Activated naive CD4-positive, alpha-beta T cell (primary cell): ENCODE results near the gene GLT8D1.

ENCODE experiments used
- DNase-seq, 4 experiments: peaks; one replicate each; lab custom pipeline; 2025; lab: John Stamatoyannopoulos, UW

The GLT8D1 gene

DNA sequence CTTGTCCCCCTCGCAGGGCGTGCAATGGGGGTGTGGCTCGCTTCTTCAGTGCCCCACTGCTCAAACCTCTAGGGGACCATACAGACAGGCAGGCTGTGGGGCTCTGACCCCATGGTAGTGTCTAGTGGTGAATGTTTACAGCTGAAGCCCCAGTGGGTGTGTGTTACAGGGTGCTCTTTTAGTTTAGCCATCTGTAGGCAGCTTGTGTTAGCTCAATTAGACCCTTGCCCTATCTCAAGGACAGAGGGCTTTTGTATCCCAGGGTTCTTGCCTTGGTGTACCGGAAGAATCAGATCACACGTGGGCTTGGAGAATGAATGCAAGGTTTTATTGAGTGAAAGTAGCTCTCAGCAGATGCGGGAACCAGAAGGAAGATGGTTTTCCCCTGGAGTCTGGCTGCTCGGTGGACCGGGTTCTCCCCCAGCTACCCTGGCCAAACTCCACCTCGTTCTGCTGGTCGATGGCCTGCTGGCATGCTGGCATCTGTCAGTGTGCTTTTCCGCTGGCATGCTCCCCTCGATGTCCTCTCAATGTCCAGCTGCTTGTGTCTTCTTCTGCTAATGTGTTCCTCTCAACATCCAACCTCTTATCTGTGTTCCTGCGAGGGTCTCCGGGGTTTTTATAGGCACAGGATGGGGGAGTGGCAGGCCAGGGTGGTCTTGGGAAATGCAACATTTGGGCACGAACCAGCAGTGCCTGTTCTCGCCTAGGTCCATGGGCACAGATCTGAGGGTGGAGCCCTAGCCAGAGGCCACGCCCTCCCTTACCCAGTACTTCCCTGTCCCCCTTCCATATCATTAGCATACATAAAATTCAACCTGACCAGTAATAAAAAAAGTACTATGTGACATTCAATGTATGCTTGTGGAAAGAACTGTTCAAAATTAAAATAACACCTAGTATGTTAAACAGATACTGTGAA is 7.0 kb upstream of the GLT8D1 start:
- DNase-seq, result no peak

DNA sequence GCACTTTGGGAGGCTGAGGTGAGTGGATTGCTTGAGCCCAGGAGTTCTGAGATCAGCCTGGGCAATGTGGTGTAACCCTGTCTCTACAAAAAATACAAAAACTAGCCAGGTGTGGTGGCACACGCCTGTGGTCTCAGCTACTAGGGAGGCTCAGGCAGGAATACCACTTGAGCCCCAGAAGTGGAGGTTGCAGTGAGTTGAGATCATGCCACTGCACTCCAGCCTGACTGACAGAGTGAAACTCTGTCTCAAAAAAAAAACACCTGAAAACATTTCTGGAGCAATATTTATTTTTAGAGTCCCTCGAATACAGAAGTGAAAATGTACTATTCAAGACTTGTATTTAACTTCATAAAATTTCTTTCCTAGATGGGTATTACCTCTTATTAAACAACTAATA is 4.9 kb upstream of the GLT8D1 start:
- no peak for DNase-seq

GRCh38 chr3:52707585-52707984 is 2.0 kb upstream of the GLT8D1 start:
- no peak for DNase-seq

DNA sequence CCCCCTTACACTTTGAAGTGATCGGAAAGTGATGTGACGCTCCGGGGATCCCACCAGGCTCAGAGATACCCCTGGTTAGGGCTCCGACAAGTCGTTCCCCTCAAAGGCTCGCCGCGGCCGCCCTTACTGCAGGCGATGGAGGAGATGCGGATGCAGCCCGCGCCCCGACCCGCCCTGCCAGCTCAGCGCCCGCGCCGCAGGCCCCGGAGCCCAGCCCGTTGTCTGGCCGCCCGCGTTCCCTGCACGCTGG is 228 bp downstream of the GLT8D1 start:
- DNase-seq, result peak in 1 of 4 experiments; percentile 55

DNA sequence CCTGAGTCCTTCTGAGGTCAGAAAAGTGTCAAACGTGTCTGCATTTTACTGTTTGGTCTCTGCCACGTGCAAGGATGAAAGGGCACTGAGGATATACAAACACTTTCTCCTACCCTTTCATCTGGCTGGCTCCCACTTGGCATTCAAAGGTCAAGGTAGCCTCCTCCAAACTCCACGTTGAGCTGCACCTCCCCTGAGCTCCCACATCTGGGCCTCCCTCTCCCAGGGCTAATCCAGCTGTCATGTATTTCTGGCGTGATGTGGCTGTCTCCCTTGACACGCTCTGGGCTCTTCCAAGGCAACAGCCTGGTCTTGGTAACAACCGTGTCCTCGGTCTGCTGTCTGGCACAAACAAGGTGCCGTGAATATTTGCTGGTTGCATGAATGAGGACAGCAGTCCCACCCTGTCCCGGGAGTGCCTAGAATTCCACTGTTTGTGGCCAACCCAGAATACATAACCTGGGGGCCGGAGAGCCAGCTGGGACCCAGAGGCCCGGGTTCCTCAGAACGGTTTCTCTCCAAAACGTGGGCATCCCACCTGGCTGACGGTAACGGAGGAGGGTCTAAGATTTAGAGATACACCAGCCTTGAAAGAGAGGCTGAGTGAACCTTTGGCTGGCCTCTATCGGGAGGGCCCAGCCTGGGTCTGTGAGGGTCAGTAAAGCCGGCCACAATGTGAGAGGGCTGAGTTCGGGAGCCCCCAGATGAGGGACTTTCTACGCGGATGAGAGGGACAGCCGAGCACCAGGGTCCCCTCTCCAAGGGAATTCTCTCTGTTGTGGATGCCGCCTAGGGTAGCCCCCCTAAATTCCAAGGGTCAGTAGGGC is 767 bp downstream of the GLT8D1 start:
- DNase-seq, result no peak

GRCh38 chr3:52703341-52703740 is 2.2 kb downstream of the GLT8D1 start:
- no peak for DNase-seq

- DNase-seq, result no peak
Measured at GRCh38 chr3:52697632-52697965, 8.0 kb downstream of the GLT8D1 start.

DNA sequence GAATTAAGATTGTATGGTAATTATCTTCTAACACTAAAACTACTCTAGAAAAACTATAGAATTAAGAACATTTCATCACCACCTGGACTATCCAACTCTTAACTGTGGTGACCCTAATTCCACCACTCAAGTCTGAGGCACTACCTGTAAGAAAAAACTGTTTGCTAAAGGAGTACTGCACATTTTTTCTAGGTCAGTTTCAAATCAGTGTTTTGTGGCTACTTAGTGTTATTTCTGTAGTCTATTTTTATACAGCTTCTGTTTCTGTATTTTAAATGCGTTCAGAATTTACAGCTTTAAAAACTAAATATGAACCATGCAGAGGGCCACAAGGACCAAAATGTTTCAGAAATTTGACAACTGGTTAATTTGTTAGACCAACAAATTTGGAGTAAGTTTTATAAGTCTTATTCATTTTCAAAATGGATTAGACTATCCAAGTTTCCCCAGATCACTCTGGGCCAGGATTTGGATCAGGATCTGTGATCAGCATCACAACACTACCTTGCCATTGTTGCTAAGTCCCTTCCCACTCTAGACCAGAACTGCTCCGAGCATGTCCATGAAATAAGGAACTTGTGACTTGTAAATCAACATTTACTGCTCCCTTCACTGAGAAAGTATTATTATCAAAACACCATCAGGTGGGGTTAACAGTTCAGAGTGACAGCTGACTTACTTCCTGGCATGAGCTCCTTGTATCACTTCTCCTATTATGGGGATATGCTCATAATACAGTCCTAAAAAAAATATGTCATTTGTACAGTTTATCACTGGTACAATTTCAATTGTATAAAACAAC is 8.6 kb downstream of the GLT8D1 start:
- no peak for DNase-seq

DNA sequence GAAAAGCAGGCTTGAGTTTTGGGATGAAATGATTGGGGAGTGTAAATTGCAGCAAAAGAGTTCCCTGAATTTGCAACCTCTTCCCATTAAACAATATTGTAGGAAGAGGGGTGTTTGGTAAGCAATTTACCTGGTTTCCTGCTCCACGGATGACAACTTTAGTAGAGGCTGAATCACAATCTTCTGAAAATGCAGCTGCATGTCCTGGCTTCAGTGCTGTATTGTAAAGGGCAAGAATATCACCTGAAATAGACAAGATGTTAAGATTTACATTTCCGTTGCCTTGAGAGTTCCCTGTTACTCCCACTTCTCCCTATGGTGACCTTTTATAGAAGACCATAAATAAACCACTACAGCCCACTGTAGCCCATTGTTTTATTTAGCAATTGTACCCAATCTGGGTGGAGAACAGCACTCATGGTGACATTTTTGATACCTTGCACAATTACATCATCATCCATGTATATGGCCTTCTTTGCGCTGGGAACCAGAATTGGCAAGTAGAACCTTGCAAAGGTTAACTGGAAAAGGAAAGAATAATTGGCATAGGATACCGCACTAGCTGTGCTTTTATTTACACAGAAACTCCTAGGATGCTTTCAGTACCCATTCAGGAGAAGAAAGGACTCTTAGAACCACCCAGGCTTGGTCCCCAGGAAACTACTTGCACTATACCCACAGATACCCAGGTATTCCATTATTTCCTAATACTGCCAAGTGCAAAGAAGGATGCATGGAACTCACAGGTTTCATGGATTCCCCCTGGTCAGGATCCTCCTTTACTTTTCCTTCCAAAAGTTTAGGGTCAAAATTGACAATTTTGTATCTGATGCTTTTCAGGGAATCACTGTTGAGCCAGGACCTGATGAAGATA is 9.6 kb downstream of the GLT8D1 start:
- no peak for DNase-seq

GRCh38 chr3:52694528-52695189 is 10.9 kb downstream of the GLT8D1 start:
- no peak for DNase-seq

DNA sequence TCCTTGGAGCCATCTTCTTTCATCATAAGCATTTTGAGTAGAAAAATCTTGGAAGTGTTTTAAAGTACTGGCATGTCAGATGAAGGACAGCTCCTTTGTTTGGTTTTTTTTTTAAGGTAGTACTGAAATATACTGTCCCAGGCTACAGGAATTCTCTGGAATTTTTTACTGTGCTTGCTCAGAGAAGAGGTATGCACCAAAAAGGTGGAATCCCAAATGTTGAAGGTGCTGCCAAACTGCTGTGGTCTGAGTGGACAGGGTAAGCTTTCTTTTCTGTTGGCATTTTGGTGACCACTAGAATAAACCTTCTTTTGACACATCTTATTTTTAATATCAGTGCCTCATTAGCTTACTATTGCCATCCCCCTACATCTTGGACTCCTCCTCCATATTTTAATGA is 12.5 kb downstream of the GLT8D1 start:
- DNase-seq, result no peak

- DNase-seq, result no peak
Measured at GRCh38 chr3:52690560-52690959, 15.0 kb downstream of the GLT8D1 start.

DNA sequence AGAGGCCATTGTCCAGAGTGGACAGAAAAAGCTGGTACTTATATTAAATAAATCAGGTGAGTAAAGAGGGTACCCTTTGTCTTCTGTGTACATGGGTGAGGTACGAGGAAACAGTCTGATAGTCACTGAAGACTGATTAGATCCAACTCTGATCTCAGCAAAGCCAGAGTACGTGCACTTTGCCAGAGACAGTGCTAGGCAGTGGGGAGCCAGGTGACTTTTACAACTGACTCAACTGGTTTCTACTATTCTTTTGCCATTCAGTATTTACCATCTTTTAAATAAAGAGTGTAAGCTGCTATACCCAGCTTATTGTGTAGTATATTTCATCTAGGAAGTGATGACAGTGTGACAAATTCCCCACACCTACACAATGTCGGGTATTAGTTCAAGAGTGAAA is 16.4 kb downstream of the GLT8D1 start:
- DNase-seq, result no peak

DNA sequence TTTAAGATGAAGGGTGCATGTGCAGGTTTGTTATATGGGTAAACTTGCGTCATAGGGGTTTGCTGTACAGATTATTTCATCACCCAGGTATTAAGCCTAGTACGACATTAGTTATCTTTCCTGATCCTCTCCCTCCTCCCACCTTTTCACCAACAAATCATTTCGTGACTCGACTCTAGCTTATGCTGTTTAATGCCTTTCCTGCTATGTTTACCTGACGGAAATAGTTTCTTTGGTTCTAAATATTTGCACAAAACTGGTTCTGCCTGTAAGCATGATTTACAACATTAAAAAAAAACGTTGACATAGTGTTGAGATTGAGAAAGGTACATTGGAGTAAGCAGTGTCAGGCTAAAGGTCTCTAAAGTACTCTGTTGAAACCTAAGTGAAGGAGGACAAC is 17.3 kb downstream of the GLT8D1 start:
- DNase-seq, result no peak

DNA sequence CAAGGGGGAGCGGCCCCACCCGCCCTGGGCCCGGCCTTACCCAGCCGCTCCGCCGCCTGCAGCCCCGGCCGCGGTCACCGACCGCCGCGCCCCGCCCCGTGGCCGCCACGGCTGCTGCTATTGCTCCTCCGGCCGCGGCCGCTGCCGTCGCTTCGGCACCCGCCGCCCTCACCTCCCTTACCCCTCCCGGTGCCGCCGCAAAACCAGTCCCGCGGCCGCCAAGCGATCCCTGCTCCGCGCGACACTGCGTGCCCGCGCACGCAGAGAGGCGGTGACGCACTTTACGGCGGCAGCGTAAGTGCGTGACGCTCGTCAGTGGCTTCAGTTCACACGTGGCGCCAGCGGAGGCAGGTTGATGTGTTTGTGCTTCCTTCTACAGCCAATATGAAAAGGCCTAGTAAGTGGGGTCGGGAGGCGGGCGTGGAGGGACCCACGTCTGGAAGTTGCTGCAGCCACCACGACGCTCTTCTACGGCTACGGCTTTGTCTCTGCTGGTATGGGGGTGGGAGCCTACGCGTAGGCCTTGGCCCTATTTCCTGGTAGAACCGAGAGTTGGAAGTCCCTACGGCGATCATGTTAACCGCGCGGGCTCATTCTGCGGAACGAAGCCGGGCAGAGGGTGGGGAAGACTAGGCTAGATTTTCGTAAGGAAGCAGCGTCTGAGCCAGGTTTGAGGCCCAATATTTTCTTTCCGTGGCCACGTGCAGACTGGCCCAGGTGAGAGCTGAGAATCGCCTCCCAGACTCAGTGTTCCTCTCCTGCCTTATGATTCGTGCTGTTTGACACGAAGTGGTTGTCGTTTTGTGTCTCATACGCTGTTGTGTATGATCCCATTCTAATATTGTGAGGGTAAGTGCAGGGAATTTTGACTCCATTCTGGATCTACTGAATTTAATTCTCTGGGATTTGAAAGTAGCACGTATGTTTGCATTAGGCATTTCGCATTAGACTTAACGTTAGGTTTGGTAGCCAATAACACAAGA is 19.6 kb downstream of the GLT8D1 start, which contains the start of the genes GNL3 and PBRM1:
Gene GNL3 (plus strand): TSS at position 324 of the 983 bp plus-strand sequence. CDS start 61 bp downstream, at position 385.
Gene PBRM1 (minus strand): TSS at position 205 of the 983 bp plus-strand sequence.
- DNase-seq, result peak; percentile 74 to 88 (median 79)

DNA sequence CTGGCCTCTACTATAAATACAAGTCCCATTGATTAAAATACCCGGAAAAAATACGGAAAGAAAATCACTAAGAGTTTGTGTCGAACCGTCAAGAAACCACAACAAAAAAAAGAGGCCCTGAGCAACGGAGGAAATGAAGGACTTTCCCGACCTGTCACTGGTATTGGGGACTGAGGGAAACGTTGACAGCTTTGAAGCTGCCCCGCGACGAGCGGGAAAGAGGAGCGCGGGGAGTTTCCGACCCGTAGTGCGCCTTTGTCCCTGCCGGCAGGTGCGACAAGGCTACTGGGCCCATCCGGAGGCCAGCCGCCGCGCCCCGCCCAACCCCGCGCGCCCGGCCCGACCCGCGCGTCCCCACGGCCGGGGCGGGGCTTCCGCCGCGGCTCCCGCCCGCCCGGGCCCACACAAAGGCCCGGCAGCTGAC is 20.3 kb downstream of the GLT8D1 start:
- DNase-seq, result peak; percentile 39 to 61 (median 54)

GRCh38 chr3:52684184-52684583 is 21.4 kb downstream of the GLT8D1 start:
- DNase-seq, result no peak

DNA sequence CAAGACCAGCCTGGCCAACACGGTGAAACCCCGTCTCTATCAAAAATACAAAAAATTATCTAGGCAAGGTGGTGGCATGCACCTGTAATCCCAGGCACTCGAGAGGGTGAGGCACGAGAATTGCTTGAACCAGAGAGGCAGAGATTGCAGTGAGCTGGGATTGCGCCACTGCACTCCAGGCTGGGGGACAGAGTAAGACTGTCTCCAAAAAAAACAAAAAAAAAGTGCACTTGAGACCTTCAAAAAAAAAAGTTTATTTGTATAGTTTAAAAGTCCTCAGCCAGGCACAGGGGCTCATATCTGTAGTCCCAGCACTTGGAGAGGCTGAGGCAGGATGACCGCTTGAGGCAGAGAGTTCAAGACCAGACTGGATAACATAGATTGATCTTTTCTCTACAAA is 22.0 kb downstream of the GLT8D1 start:
- DNase-seq, result no peak

GRCh38 chr3:52682016-52682415 is 23.6 kb downstream of the GLT8D1 start:
- no peak for DNase-seq

GRCh38 chr3:52681596-52681995 is 24.0 kb downstream of the GLT8D1 start:
- DNase-seq, result no peak
